AG04449 (cell line): ENCODE data around the gene VAV2.

Source experiments
- CTCF ChIA-PET: fragments of 350-600 bp; formaldehyde crosslinking; extraction: SDS; loops from one replicate; lab custom pipeline; 2021; ENCODE audit warnings: antibody characterized with exemption; lab: Yijun Ruan, JAX
- POLR2A ChIA-PET: fragments of 400-600, 350-600 bp; formaldehyde crosslinking; extraction: SDS; loops from one replicate; lab custom pipeline; 2020; ENCODE audit warnings: antibody characterized with exemption, inconsistent platforms; lab: Yijun Ruan, JAX
- DNase-seq: peaks from one replicate; pipeline ENCODE4 v3.0.0-alpha.2; 2010; ENCODE audit warnings: low read depth, low spot score
- H3K4me3 ChIP-seq: 2 replicates; pipeline ENCODE4 v1.5.1; 2011; ENCODE audit warnings: low read depth, mild to moderate bottlenecking, control low read depth, low read length
- CTCF ChIP-seq: IDR thresholded peaks from one replicate; pipeline ENCODE4 v1.5.1; 2011; ENCODE audit warnings: mild to moderate bottlenecking, moderate library complexity, low read length, control low read depth, inconsistent platforms; ENCODE audit not compliant: insufficient read depth; ENCODE audit errors: missing control alignments

Gene VAV2

GRCh38 chr9:133968966-133969617 is 23.0 kb downstream of the VAV2 start:
- no peak for DNase-seq
- no peak for TF ChIP-seq CTCF
- ChIA-PET CTCF (interaction anchor here (1.6 kb wide), 1 partner anchor 10 kb away, joined by 4 read pairs; no protein-coding TSS in a partner anchor), POLR2A (no interaction called here)
- H3K4me3 ChIP-seq = no peak overlapping the region

DNA sequence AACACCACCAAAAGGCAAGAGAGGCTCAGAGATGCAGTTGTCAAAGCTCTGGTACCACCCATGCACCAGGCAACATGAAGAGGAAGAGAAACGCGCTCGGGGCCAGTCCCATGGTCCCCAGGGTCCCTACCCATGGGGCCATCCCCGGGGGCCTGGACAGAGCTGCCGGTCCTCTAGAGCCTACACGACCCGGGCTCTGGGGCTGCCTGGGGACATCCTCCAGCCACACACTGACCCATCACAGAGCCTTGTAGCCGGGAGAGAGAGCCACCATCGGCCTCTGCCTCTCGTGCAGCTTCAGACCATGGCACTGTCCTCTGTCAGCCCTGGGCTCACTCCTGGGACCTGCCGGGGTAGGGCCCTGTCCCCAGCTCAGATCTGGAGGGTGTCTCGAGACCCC is 23.7 kb downstream of the VAV2 start:
- ChIA-PET CTCF (interaction anchor here (1.0 to 1.6 kb wide), 2 partner anchors 10 to 26 kb away, joined by 4 read pairs; no protein-coding TSS in a partner anchor), POLR2A (no interaction called here)
- H3K4me3 ChIP-seq = no peak overlapping the region
- no peak for TF ChIP-seq CTCF
- no peak for DNase-seq

DNA sequence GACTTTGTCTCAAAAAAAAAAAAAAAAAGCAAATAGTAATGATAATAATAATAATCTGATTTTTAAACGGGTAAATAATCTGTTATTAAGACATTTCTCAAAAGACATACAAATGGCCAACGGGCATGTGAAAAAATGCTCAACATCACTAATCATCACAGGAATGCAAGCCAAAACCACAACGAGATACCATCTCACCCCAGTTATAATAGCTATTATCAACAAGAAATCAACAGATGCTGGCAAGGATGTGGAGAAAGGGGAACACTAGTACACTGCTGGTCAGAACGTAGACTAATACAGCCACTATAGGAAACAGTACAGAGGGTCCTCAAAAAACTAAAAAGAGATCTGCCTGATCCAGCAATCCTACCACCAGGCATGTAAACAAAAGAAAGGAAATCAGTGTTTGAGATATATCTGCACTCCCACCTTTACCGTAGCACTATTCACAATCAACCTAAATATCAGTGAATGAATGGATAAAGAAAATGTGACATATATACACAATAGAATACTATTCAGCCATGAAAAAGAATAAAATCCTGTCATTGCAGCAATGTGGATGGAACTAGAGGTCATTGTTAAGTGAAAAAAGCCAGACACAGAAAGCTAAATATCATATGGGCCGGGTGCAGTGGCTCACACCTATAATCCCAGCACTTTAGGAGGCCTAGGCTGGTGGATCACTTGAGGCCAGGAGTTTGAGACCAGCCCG is 24.9 kb downstream of the VAV2 start:
- TF ChIP-seq CTCF = no peak
- CTCF ChIA-PET = interaction anchor here (0.6 to 0.7 kb wide), 2 partner anchors 28 to 70 kb away, joined by 3 read pairs; no protein-coding TSS in a partner anchor
- no peak for DNase-seq
- POLR2A ChIA-PET = interaction anchor here (0.7 kb wide), 1 partner anchor 497 kb away, joined by 3 read pairs; no protein-coding TSS in a partner anchor
- no peak overlapping the region for H3K4me3 ChIP-seq

DNA sequence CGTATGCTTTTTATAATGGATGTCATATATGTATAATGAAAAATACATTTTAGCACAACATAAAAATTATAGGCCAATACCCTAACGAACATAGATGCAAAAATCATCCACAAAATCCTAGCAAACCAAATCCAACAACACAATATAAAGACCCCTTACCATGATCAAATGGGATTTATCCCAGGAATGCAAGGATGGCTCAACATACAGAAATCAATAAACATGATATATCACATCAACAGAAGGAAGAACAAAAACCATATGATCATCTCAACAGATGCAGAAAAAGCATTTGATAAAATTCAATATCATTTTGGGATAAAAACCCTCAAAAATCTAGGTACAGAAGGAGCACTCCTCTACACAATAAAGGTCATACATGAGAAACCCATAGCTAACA is 27.7 kb downstream of the VAV2 start:
- no peak for TF ChIP-seq CTCF
- CTCF ChIA-PET = interaction anchor here (0.8 to 1.0 kb wide), 2 partner anchors 9 to 29 kb away, joined by 3 read pairs; no protein-coding TSS in a partner anchor
- POLR2A ChIA-PET = no interaction called here
- DNase-seq = no peak
- H3K4me3 ChIP-seq = no peak overlapping the region

DNA sequence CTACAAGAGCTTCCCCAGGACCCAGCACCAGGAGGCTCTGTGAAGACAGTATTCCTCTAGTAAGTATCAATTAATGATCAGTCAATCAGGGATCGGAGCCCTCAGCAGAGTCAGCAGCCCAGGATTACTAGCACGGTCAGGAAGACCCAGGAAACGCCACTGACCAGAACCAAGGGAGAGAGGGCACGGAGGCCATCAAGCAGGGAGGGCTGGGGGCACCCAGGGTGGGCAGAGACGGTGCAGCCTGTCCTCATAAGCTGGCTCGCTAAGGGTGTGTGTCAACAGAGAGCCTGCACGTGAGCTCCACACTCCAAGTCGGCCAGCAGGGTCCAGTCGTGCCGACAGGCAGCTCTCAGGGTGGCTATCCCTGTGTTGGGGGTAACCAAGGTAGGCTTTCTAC is 29.0 kb downstream of the VAV2 start:
- no peak for TF ChIP-seq CTCF
- no peak overlapping the region for H3K4me3 ChIP-seq
- no peak for DNase-seq
- CTCF ChIA-PET = interaction anchor here (1.0 to 1.8 kb wide), 2 partner anchors 11 to 30 kb away, joined by 3 to 4 read pairs; no protein-coding TSS in a partner anchor
- POLR2A ChIA-PET = no interaction called here

DNA sequence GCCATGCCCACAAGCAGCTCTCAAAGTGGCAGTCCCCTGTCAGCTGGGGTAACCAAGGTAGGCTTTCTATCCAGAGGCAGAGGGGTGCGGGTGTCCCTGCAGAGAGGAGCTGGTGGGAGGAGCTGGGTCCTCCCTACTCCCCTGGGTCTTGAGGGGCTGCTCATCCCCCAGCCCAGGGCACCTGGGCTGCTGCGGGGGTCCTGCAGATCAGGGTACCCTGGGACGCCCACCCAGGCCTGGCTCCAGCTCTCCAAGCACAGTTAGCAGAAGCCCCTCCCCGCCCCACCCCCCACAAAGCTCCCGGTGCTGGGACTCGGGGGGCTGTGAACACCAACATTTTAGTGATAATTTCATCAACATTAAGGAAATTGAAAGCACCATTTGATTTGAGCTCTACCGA is 29.8 kb downstream of the VAV2 start:
- DNase-seq = no peak
- H3K4me3 ChIP-seq = no peak overlapping the region
- ChIA-PET CTCF (interaction anchor here (1.2 to 1.8 kb wide), 3 partner anchors 29 to 181 kb away, joined by 3 to 4 read pairs (median 4); no protein-coding TSS in a partner anchor), POLR2A (no interaction called here)
- no peak for TF ChIP-seq CTCF
